Right lobe of liver (tissue), 6 donors: ENCODE results near the gene RIOK1. TPM values are rescaled to one million over a fixed set of nuclear protein-coding genes. Genes with fewer than 3 reads are reported as not detected.

Experiments
- ATAC-seq, 4 donors: fragments of 200-7000 bp; cut with Tn5 transposase; one replicate each; pipeline ENCODE4 v1.9.1; 2020; ENCODE audit warnings: mild to moderate bottlenecking in 4 of 4, moderate library complexity in 4 of 4
- DNase-seq, 3 donors: peaks; one replicate each; pipeline ENCODE4 v3.0.0-alpha.2; 2020
- H3K27ac ChIP-seq, 3 donors: fragments of 200-600 bp; one replicate each; pipeline ENCODE4 v1.8.0; 2022
- H3K27me3 ChIP-seq, 2 donors: fragments of 200-600 bp; one replicate each; pipeline ENCODE4 v1.8.0; 2022
- H3K36me3 ChIP-seq, 4 donors: fragments of 200-600 bp; sonication (generic) in 1 of 4; one replicate each; pipeline versions ENCODE4 v1.5.1 to v1.8.0; 2017 to 2022; ENCODE audit warnings: control low read depth in 1 of 4
- H3K4me1 ChIP-seq, 4 donors: fragments of 200-600 bp; sonication (generic) in 1 of 4; one replicate each; pipeline versions ENCODE4 v1.5.1 to v1.8.0; 2017 to 2022; ENCODE audit warnings: control low read depth in 1 of 4
- H3K4me3 ChIP-seq, 3 donors: fragments of 200-600 bp; one replicate each; pipeline ENCODE4 v1.8.0; 2022
- H3K9me3 ChIP-seq, 4 donors: fragments of 200-600 bp; sonication (generic) in 1 of 4; one replicate each; pipeline versions ENCODE4 v1.5.1 to v1.8.0; 2017 to 2022; ENCODE audit warnings: control low read depth in 1 of 4
- POLR2A ChIP-seq: fragments of 450-650 bp; IDR thresholded peaks from one replicate; pipeline ENCODE4 v1.6.1; 2017; ENCODE audit warnings: antibody characterized with exemption, mild to moderate bottlenecking
- WGBS: methylation state at CpG from one replicate; pipeline ENCODE4 v1.1.6; 2018; ENCODE audit warnings: low coverage, low lambda C conversion rate; ENCODE audit not compliant: insufficient coverage; ENCODE audit errors: missing lambda C conversion rate; 5-methylcytosine and 5-hydroxymethylcytosine counted together
- intact Hi-C, 2 donors: fragments of 100-400 bp; cut with DNase I; formaldehyde crosslinking; loops; one replicate each; pipeline versions ENCODE4 v1.11.2 to v1.14.1; 2022
- total RNA-seq, 6 experiments: library from RNA; depleted of rRNA in 2 of 6; stranded (reverse); fragments of >200 nt in 2 of 6; fragmentation: NEBNext Ultra II Directional in 3 of 6; extraction: Animal tissue kit (Norgen Biotek cat#: 25700) in 3 of 6; gene quantifications; one replicate each; pipeline versions ENCODE4 v1.1.0 to v1.2.4, GENCODE V29; 2016 to 2023
- TF ChIP-seq, protein P1 (sequence below), 4 donors: fragments of 200-600 bp in 3 of 4; fragments of 450-650 bp in 1 of 4; IDR thresholded peaks; one replicate each; pipeline versions ENCODE4 v1.5.1 to v1.8.0; 2016 to 2022; ENCODE audit warnings: antibody characterized with exemption in 4 of 4, mild to moderate bottlenecking in 2 of 4
- donor health status: DM: no; HTN: yes; CAD: no.
- donor health status: DM: no; HTN: no; CAD: no.
- donor health status: DM: no; HTN: no; CAD: no.
- donor health status: DM: no; HTN: yes; CAD: no.
- donor health status: DM: no; HTN: yes; CAD: no.

RIOK1 gene
- total RNA-seq, 6 experiments from 2014 or later, result 4.6 to 7.9 (median 6.7) TPM

- no peak overlapping the region for H3K27ac ChIP-seq
- DNase-seq, result no peak
- H3K9me3 ChIP-seq, result no peaks in the 10 kb centered on the region
- H3K4me3 ChIP-seq, result no peak overlapping the region
- ATAC-seq, result no peak
- H3K27me3 ChIP-seq, result no peaks in the 10 kb centered on the region
- no peaks in the 10 kb centered on the region for H3K36me3 ChIP-seq
- WGBS, result 59% methylated on average over 12 of the region's 13 CpGs
- no peaks in the 10 kb centered on the region for H3K4me1 ChIP-seq
- TF ChIP-seq, protein P1, sequence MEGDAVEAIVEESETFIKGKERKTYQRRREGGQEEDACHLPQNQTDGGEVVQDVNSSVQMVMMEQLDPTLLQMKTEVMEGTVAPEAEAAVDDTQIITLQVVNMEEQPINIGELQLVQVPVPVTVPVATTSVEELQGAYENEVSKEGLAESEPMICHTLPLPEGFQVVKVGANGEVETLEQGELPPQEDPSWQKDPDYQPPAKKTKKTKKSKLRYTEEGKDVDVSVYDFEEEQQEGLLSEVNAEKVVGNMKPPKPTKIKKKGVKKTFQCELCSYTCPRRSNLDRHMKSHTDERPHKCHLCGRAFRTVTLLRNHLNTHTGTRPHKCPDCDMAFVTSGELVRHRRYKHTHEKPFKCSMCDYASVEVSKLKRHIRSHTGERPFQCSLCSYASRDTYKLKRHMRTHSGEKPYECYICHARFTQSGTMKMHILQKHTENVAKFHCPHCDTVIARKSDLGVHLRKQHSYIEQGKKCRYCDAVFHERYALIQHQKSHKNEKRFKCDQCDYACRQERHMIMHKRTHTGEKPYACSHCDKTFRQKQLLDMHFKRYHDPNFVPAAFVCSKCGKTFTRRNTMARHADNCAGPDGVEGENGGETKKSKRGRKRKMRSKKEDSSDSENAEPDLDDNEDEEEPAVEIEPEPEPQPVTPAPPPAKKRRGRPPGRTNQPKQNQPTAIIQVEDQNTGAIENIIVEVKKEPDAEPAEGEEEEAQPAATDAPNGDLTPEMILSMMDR (IDR thresholded peaks at IDR 0.05), result no peak
- no peak for TF ChIP-seq POLR2A
- intact Hi-C loops, result no loop called here
These were observed 77.6 kb downstream of the RIOK1 start for GRCh38 chr6:7467007-7467897.

Other genes starting within 250 kb of the RIOK1 start
- 100 to 1,000 TPM in 2 of 6 experiments, 10 to 100 TPM in 4; 60.8 to 110 (median 90.5) TPM for gene SSR1, start 76.6 kb upstream of the RIOK1 start, total RNA-seq
- gene CAGE1, start 66 bp upstream of the RIOK1 start, total RNA-seq, result not detected
- gene DSP, start 151.9 kb downstream of the RIOK1 start, total RNA-seq, result 10 to 100 TPM; 64.6 to 94.2 (median 82.1) TPM
- gene SNRNP48, start 200.4 kb downstream of the RIOK1 start, total RNA-seq, result 10 to 100 TPM in 1 of 6 experiments, 1 to 10 TPM in 5; 4.7 to 13.7 (median 7.0) TPM